Superior temporal gyrus (tissue), 1 donor: ENCODE results near the gene FKBP2.

Experiments used
- DNase-seq: peaks from one replicate; pipeline ENCODE4 v3.0.0-alpha.2; 2016; ENCODE audit errors: extremely low spot score

Gene FKBP2

GRCh38 chr11:64249038-64249437, 8.1 kb downstream of the FKBP2 start:
- no peak for DNase-seq

- DNase-seq, result no peak
Observed at GRCh38 chr11:64249563-64250414, 8.9 kb downstream of the FKBP2 start.

GRCh38 chr11:64250415-64251015, 9.6 kb downstream of the FKBP2 start:
- no peak for DNase-seq

- no peak for DNase-seq
Observed at GRCh38 chr11:64251016-64251752, 10.3 kb downstream of the FKBP2 start, which contains the start of gene PLCB3. Gene PLCB3, plus strand, starts transcription at chr11:64251530. Its CDS starts 120 bp downstream, at chr11:64251650.

- no peak for DNase-seq
Observed at GRCh38 chr11:64251753-64252002, 10.8 kb downstream of the FKBP2 start.

- no peak for DNase-seq
Observed at GRCh38 chr11:64252003-64252872, 11.3 kb downstream of the FKBP2 start.

- DNase-seq, result no peak
Observed at GRCh38 chr11:64253043-64253442, 12.1 kb downstream of the FKBP2 start.

GRCh38 chr11:64253481-64253880, 12.6 kb downstream of the FKBP2 start:
- DNase-seq, result no peak

- no peak for DNase-seq
Observed at GRCh38 chr11:64254326-64254725, 13.4 kb downstream of the FKBP2 start.

- no peak for DNase-seq
Observed at GRCh38 chr11:64255135-64256128, 14.5 kb downstream of the FKBP2 start.

GRCh38 chr11:64256300-64256699, 15.4 kb downstream of the FKBP2 start:
- no peak for DNase-seq

GRCh38 chr11:64258356-64258755, 17.5 kb downstream of the FKBP2 start:
- DNase-seq, result no peak

- DNase-seq, result no peak
Observed at GRCh38 chr11:64258946-64259532, 18.1 kb downstream of the FKBP2 start.

- DNase-seq, result no peak
Observed at GRCh38 chr11:64259533-64260067, 18.7 kb downstream of the FKBP2 start.

GRCh38 chr11:64260147-64260708, 19.3 kb downstream of the FKBP2 start:
- DNase-seq, result no peak

GRCh38 chr11:64261556-64262080, 20.7 kb downstream of the FKBP2 start:
- no peak for DNase-seq

GRCh38 chr11:64262271-64263002, 21.5 kb downstream of the FKBP2 start:
- DNase-seq, result no peak
